Inflammatory macrophage (primary cell): ENCODE measurements around the gene CHRND.

Experiments
- DNase-seq, 2 donors: peaks; one replicate each; pipeline ENCODE4 v3.0.0-alpha.2; 2020 to 2022

The CHRND gene

DNA sequence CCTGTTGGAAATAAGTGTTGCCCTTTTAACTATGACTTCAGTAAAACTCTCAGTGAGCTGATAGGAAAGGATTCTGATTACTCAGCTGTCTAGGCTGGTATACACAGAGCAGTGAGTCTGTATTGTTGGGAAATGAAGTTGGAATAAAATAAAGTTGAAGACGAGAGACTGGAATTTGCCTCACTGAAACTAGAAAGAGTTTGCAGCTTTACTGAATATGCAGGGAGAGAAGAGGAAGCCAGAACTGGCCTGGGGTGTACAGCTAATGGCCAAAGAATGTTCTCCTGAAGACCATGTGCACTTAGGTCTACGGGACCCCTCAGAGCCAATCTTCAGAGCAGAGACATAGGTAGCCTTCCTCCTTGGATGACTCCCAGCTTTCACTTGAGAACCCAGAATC, 51.0 kb downstream of the CHRND start:
- DNase-seq: no peak

DNA sequence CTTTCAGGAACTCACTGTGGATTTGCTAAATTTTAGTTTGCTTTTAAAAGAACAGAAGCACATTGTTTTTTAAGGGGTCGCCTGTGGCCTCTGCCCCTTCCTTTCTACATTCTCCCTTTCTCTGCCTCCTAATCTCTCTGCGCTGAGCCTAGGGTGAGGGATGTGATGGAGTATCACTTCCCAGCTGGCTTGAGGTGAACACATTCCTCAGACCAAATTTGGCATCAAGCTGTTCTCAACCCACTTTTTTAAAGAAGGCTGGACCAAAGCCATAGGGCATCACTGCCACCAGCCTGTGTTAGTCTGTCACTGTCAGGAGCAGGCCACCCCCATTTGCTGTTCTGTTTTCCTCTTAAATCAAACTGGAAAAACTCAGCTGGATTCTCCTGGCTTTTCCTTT, 51.9 kb downstream of the CHRND start:
- DNase-seq: no peak

DNA sequence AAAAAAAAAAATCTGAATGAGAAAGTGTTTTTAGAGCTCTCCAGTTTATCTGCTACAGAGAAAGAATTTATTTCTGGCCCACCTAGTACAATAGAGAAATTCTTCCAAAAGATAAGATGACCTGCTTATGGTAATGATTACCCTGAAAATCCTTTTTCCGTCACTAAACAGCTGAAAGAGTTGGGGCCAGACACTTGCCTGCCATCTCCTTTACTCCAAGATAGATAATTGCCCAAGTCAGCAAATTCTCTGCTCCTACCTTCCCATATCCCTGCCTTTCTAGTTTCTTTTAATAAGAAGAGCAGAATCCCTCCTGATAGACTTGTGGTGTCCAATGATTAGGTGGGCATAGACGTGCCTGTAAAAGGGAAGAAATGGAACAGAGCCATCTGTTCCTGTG, 52.7 kb downstream of the CHRND start:
- DNase-seq: no peak

DNA sequence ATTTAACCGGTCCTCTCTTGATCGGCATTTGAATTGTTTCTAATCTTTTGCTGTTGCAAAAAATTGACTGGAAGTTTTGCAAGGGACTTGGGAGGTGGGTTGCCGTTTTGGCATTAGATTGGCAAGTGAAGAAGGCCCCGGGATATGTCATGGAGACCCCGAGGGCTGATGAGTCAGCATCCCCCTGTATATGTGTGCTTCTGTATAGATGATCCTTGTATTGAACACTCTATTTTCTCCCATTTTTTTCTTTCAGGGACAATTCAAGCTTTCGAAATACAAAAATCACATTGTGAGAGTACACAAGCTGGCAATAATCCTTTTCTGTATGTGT, 54.7 kb downstream of the CHRND start:
- no peak for DNase-seq

DNA sequence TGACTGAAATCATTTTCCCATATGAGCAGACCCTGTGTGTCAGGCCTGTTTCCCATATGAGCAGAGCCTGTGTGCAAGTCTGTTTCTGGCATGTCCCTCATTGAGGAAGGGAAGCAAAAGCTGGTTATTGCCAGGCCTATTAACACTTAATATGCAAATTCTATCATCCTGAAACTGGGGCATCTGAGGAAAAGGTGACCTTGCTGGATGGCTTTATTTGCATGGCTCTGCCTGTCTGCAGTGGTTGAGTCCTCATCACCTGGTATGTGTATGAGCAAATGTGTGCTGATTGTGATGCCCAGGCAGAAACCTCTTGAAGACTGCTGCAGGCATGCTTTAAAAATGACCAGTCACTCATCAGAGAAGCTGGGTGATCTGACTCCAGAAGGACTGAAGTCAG, 55.8 kb downstream of the CHRND start:
- no peak for DNase-seq

DNA sequence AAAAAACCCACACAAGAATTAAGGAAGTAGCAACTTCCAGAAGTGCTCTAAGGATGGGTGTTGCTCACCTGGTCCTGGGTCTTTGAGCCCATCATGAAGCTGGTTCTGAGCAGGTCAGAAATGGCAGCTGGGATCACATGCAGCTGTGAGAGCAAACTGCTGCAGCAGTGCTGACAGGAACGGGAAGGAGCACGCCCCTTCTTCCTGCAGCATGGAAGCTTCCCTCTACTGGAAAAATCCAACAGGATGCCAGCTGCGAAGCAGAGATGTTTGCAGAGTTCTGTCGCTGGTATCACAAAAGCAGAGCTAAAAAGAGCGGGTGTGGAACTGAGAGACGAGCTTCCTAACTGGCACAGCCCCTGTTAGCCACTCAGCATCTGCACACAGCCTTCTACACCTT, 58.3 kb downstream of the CHRND start:
- DNase-seq: no peak
